Stimulated activated naive CD4-positive, alpha-beta T cell treated with Interleukin-2 at 50 U/mL for 16 hours (primary cell): Measurements from ENCODE around the gene SMPD3.
A peak's percentile ranks its signal among the peaks of the same experiment; 100 is the strongest.

Experiments used
- DNase-seq: peaks from one replicate; lab custom pipeline; 2025; lab: John Stamatoyannopoulos, UW

Gene SMPD3

GRCh38 chr16:68380676-68381362 is 67.5 kb downstream of the SMPD3 start:
- no peak for DNase-seq

GRCh38 chr16:68380348-68380670 is 68.0 kb downstream of the SMPD3 start:
- no peak for DNase-seq

GRCh38 chr16:68379472-68380347 is 68.6 kb downstream of the SMPD3 start:
- no peak for DNase-seq

DNA sequence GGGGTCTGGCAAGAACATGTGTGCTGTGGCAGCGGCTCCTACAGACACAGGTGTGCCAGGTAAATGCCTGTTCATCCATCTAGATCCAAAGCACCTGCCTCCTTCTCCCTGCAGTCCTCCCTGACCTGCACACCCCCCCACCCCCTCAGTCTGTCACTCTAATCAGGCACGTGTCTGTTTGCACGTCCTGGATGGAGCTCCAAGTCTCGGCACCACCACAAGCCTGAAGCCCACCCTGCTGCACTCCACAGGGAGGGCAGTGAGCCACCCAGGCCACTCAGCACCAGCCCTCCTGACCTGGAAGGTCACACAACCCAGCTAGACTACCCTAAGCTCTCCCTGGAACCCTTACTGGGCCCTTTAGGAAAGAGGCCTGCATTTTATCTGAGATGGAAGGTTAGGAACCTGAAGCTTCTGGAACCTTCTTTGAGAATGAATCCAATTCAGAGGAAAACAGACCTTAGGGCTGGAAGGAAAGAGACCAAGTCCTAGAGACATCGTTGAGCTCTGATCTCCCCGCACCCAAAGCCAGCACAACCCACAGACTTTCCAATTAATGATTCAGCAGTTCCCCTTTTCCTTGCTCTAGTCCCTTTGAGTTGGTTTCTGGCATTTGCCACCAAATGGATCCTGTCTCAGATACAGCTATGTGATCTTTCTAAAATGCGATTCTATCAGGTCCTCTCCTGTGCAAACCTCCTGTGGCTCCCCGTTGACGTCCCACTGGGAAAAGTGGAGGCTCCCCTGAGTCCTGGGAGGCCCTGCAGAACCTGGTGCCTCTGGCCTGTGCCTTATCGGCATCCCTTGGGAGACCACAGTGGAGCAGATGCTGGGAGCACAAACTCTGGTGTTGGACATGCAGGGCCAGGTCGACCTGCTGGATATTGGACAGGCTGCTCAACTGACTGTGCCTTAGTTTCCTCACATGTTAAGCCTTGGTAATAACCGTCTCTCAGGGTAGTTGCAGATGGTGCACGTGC is 69.6 kb downstream of the SMPD3 start:
- DNase-seq = no peak

DNA sequence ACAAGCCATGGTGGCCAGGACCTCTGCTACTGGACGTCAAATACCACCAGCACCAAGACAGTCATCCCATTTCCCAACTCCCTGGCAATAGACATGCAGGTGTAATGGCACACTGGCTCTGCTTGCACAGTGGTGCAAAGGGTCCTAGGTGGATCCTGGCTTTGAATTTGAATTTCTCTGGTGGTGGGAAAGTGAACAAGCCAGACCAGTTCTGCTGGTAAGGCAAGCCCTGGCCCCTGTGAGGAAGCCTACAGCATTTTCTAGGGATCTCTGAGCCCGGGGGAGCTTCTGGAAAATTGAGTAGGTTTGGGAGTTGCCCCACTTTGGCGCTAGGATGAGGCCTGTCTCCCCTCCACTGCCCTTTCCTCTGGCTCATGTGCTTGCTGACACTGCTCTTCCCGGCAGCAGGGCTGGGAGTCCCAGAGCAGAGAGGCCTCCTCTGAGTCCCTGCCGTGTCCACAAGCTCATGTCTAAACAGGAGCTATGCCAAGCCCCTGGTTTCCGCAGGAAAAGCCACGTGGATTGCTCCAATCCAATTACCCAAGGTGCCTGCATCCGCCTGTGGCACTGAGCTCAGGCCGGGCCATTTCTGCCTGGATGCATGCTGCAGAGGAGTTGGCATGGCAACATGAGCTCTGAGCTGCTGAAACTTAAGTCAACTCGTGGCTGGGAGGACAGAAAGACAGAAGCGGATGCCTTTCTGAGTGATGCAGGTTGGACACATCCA is 70.5 kb downstream of the SMPD3 start:
- DNase-seq = no peak

GRCh38 chr16:68377221-68377620 is 71.1 kb downstream of the SMPD3 start:
- no peak for DNase-seq

DNA sequence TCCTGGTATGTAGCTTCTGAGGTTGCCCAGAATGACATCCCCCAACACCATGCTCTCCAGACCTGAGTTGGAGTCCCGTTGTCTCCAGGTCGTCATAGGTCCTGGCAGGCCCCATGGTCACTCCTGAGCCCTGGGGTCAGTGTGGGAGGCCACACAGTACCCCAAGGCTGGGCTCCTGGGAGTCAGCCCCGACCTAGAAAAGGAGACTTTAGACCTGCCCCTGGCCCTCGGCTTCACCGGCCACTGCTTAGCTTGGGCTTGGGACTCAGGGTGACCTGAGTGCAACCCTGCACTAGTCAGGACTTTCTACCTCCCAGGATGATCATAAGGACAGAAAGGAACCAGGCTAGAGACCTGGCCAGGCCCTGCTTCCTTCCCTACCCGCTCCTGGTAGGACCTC is 71.7 kb downstream of the SMPD3 start:
- DNase-seq = no peak

- no peak for DNase-seq
These were observed 72.3 kb downstream of the SMPD3 start for GRCh38 chr16:68375801-68376536.

DNA sequence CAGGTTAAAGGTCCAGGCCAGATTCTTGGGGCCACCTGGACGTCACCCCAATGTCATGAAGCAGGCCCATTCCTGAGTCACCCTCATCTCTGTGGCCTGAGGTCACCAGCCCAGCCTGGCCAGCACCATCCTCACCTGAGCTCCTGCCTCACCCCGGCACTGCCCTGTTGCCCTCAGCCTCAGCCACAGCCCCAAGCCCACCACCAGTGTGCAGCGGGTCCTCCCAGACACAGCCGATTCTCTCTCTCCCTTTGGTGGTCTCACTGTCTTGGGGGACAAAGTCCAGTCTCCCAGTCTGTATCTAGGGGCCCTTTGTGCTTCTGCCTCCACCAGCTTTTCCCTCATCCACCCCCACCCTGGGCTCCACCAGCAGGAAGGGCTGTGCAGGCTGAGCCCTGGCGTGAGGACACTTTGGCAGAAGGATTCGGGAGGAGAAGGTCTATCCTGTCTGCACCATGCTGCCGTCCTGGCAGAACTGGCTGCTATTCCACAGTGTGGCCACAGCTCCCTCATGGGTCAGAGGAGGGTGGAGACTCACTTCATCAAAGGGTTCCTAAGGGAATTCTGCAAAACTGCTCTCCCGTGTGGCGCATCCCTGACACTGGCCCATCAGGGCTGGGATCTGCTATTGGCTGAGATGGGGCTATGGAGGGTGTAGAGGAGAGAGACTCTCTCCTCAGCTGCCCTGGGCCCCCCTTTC is 73.2 kb downstream of the SMPD3 start:
- DNase-seq = no peak

- no peak for DNase-seq
These were observed 74.0 kb downstream of the SMPD3 start for GRCh38 chr16:68374246-68374805.

- no peak for DNase-seq
These were observed 74.6 kb downstream of the SMPD3 start for GRCh38 chr16:68373528-68374245.

DNA sequence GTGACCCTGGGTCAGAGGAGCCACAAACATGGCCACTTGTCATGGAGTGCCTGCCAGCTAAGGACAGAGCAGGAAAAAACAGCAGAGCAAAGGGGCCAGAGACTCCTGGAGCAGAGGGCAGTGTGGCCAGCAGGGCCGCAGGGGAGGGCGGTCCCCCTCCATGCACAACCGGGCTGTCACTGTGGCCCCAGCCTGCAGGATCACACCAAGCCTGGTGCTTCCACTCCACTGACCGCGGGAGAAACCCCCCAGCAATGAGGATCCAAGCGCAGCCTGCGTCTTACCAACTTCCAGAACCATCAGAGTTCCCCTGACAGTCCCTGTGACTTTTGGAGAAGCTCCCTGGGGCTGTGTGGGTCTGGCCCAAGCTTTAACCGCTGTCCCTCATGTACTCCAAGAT is 75.5 kb downstream of the SMPD3 start:
- DNase-seq = no peak

DNA sequence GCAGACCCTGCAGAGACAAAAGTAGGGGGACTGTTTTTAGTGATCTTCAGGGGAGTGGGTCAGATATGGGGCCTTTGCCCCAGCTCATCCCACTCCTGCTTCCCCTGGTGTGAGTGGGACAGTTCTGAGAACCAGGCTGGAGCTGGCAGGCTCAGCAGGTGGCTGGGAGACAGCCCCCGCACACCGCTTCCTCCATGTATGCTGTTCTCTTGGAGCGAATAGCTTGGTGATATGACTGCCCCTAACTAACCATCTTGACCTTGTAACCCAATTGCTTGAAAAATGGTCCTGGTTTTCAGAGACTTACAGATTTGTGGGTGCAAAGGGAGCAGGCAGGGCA is 76.0 kb downstream of the SMPD3 start:
- DNase-seq = no peak

DNA sequence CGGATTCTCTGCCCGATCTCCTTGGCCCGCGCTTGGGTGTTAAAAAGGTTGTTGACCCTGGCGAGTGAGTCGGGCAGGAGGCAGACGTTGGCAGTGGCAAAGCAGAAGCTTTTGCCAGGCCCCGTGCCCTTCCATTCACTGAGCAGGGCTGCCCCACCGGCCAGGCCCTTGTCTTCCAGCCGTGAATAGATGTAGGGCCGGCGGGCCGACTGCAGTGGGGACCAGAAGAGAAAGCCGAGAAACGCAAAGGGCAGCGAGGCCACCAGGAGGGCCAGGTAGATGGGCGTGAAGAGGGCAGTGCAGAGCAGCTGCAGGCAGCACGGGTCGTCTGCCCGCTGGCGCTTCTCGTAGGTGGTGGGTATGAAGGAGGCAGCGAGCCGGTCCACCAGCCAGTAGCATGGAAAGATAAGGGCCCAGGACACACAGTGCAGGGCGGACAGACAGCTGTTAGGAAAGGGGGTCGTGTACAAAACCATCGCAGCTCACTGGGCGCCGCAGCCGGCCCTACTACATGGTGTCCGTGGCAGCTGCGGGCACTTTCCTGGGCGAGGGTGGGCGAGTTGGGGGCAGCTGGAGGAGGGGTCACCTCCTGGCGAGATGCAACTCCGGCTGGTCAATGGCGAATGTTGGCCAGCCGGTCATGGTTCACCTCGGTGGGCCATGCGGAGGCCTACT is 76.5 kb downstream of the SMPD3 start:
- no peak for DNase-seq

- DNase-seq = no peak
These were observed 77.0 kb downstream of the SMPD3 start for GRCh38 chr16:68371276-68371651.

GRCh38 chr16:68370581-68371275 is 77.6 kb downstream of the SMPD3 start:
- peak; percentile 10 for DNase-seq

DNA sequence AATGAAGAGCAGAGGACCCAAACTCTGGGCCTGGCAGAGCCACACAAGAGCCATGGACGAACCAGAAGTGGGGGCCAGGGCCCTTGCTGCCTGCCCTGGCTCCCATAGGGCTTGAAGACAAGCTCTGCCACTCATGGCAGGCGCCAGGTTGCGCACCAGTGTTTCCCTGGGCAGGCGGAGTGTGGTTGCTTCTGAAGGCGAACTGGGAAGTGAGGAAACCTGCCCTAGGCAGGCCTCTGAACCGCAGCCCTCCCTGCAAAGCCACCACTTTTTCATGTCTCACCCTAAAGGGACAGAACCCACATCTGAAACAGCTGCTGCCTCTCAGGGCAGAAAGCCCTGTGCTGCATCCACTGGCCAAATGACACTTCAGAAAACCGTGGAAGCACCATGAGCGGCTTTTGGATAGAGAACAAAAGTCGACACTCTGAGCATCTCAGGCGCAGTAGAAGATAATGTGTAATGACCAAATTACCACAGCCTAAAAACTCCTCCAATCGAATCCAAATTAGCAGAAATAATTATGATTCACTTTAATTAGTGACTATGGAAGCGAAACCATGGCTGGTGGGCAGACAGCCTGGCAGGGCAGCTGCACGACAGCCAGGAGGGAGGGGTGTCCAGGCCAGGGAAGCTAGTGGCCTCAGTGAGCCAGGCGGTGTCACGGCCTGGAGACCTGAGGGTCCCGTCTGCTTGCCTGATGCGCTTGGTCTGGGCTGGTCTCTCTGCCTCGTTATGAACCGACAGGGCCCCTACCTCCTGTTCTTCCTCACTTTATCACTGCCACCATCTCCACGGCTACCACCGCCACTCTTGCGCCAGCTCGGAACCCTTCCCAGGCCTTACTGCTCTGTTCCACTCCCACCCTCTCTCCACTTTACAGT is 78.4 kb downstream of the SMPD3 start:
- DNase-seq = no peak
